Measurements from ENCODE around the gene RAET1G.
"Not testable (repeated sequence)": the region's sequence is repeated elsewhere in the genome, so short reads cannot be mapped to it uniquely, and the experiment has no call there.

RAET1G gene

GRCh38 chr6:149953934-149954327 is 31.0 kb upstream of the RAET1G start:
- DNase-seq (ENCODE audit: low spot score), result not testable (repeated sequence)

GRCh38 chr6:149953390-149953789 is 30.5 kb upstream of the RAET1G start:
- not testable (repeated sequence) for DNase-seq (ENCODE audit: low spot score)

GRCh38 chr6:149951626-149952025 is 28.7 kb upstream of the RAET1G start:
- no peak for DNase-seq (ENCODE audit: low spot score)

GRCh38 chr6:149951096-149951495 is 28.2 kb upstream of the RAET1G start:
- no peak for DNase-seq (ENCODE audit: low spot score)

- no peak for DNase-seq (ENCODE audit: low spot score)
Observed at GRCh38 chr6:149950423-149950822, 27.5 kb upstream of the RAET1G start.

- DNase-seq (ENCODE audit: low spot score), result no peak
Observed at GRCh38 chr6:149948616-149949015, 25.7 kb upstream of the RAET1G start.

- DNase-seq (ENCODE audit: low spot score), result no peak
Observed at GRCh38 chr6:149948011-149948410, 25.1 kb upstream of the RAET1G start.

- not testable (repeated sequence) for DNase-seq (ENCODE audit: low spot score)
Observed at GRCh38 chr6:149947533-149947932, 24.6 kb upstream of the RAET1G start.

GRCh38 chr6:149946631-149947030 is 23.7 kb upstream of the RAET1G start:
- not testable (repeated sequence) for DNase-seq (ENCODE audit: low spot score)

GRCh38 chr6:149945276-149945675 is 22.4 kb upstream of the RAET1G start:
- DNase-seq (ENCODE audit: low spot score), result not testable (repeated sequence)

- DNase-seq (ENCODE audit: low spot score), result not testable (repeated sequence)
Observed at GRCh38 chr6:149943321-149943720, 20.4 kb upstream of the RAET1G start.

GRCh38 chr6:149942461-149942829 is 19.5 kb upstream of the RAET1G start:
- DNase-seq (ENCODE audit: low spot score), result no peak

- DNase-seq (ENCODE audit: low spot score), result peak; percentile 88
Observed at GRCh38 chr6:149941583-149942460, 18.9 kb upstream of the RAET1G start, which contains the start of gene ULBP2. TSS of gene ULBP2 (plus strand) at chr6:149942014. CDS start at chr6:149942073, 59 bp downstream.

GRCh38 chr6:149940672-149940982 is 17.7 kb upstream of the RAET1G start:
- no peak for DNase-seq (ENCODE audit: low spot score)

- no peak for DNase-seq (ENCODE audit: low spot score)
Observed at GRCh38 chr6:149939909-149940671, 17.2 kb upstream of the RAET1G start.

- no peak for DNase-seq (ENCODE audit: low spot score)
Observed at GRCh38 chr6:149939356-149939648, 16.4 kb upstream of the RAET1G start.

- no peak for DNase-seq (ENCODE audit: low spot score)
Observed at GRCh38 chr6:149938571-149939355, 15.8 kb upstream of the RAET1G start.

GRCh38 chr6:149938013-149938570 is 15.2 kb upstream of the RAET1G start:
- not testable (repeated sequence) for DNase-seq (ENCODE audit: low spot score)

GRCh38 chr6:149936743-149937142 is 13.8 kb upstream of the RAET1G start:
- DNase-seq (ENCODE audit: low spot score), result no peak

GRCh38 chr6:149935668-149936067 is 12.7 kb upstream of the RAET1G start:
- no peak for DNase-seq (ENCODE audit: low spot score)

- no peak for DNase-seq (ENCODE audit: low spot score)
Observed at GRCh38 chr6:149935246-149935645, 12.3 kb upstream of the RAET1G start.
